Mesothelial cell of epicardium (in vitro differentiated cells): ENCODE results near the gene ANKRD13C. TPM values are rescaled to one million over a fixed set of nuclear protein-coding genes. Genes with fewer than 3 reads are reported as not detected.

Source experiments
- DNase-seq, 2 experiments: peaks; one replicate each; pipeline ENCODE4 v3.0.0; 2021; ENCODE audit warnings: low spot score in 2 of 2; ENCODE audit not compliant: unreplicated experiment in 2 of 2
- H3K27ac Mint-ChIP-seq: 2 replicates; pipeline ENCODE4 v1.8.0; 2021; ENCODE audit warnings: mixed read lengths
- H3K27me3 Mint-ChIP-seq: 2 replicates; pipeline ENCODE4 v1.8.0; 2021; ENCODE audit warnings: low read depth, mixed read lengths
- H3K36me3 Mint-ChIP-seq: 2 replicates; pipeline ENCODE4 v1.8.0; 2021; ENCODE audit warnings: mixed read lengths
- H3K4me1 Mint-ChIP-seq: 2 replicates; pipeline ENCODE4 v1.8.0; 2021; ENCODE audit warnings: mixed read lengths
- H3K4me3 Mint-ChIP-seq: 2 replicates; pipeline ENCODE4 v1.8.0; 2021; ENCODE audit warnings: mild to moderate bottlenecking, moderate library complexity, mixed read lengths
- H3K9me3 Mint-ChIP-seq: 2 replicates; pipeline ENCODE4 v1.8.0; 2021; ENCODE audit warnings: mixed read lengths
- total RNA-seq: library from RNA; stranded (reverse); gene quantifications from 3 replicates; pipeline ENCODE4 v1.2.1, GENCODE V29; 2021
- TF ChIP-seq, protein P1 (sequence below): fragments of 200-600 bp; sonication (generic); IDR thresholded peaks from one replicate; pipeline ENCODE4 v1.5.0; 2021; ENCODE audit warnings: antibody characterized with exemption; ENCODE audit not compliant: unreplicated experiment

The ANKRD13C gene
- total RNA-seq, 1 donor from 2014 or later = 23.7 TPM

DNA sequence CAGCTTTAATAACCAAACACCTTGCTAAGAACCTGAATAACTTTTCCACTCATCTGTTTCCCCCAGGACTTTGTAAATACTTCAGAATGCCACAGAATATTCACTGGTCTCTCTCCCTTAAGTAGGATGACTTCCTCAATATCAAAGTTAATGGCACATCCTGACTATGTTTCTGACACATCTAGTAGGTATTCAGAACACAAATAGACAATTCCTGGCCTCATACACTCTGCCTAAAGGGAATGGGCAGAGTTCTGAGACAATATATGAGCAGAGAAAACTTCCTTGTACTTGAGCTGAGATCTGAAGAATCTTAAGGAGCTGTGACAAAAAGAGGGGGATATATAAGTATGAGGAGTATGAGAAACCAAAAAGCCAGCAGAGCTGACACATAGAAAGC, 34.8 kb downstream of the ANKRD13C start:
- H3K4me1 Mint-ChIP-seq = peaks cover 4% of the 10 kb centered on the region
- H3K4me3 Mint-ChIP-seq = no peak overlapping the region
- H3K9me3 Mint-ChIP-seq = no peaks in the 10 kb centered on the region
- peaks cover 14% of the 10 kb centered on the region for H3K36me3 Mint-ChIP-seq
- TF ChIP-seq, protein P1, sequence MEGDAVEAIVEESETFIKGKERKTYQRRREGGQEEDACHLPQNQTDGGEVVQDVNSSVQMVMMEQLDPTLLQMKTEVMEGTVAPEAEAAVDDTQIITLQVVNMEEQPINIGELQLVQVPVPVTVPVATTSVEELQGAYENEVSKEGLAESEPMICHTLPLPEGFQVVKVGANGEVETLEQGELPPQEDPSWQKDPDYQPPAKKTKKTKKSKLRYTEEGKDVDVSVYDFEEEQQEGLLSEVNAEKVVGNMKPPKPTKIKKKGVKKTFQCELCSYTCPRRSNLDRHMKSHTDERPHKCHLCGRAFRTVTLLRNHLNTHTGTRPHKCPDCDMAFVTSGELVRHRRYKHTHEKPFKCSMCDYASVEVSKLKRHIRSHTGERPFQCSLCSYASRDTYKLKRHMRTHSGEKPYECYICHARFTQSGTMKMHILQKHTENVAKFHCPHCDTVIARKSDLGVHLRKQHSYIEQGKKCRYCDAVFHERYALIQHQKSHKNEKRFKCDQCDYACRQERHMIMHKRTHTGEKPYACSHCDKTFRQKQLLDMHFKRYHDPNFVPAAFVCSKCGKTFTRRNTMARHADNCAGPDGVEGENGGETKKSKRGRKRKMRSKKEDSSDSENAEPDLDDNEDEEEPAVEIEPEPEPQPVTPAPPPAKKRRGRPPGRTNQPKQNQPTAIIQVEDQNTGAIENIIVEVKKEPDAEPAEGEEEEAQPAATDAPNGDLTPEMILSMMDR = no peak
- H3K27ac Mint-ChIP-seq = no peak overlapping the region
- DNase-seq = no peak
- H3K27me3 Mint-ChIP-seq = no peaks in the 10 kb centered on the region

DNA sequence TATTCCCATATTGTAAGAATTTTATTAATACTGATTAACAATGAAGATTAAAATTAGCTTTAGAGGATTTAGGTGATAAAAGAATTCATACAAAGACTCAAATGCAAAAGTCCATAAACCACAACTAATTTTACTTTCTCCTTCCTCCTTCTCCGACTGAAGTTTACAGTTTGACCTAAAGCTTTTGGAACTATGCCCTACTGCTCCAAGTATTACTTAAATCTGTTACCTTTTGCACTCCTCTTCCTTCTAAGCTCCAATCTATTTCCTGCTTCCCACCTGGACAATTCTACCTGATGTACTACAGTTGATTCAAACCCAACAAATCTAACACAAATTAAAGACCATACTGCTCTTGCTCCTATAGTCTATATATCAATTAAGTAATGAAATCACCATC, 36.3 kb downstream of the ANKRD13C start:
- Mint-ChIP-seq H3K9me3 (no peaks in the 10 kb centered on the region), H3K4me1 (peaks cover 4% of the 10 kb centered on the region), H3K27me3 (no peaks in the 10 kb centered on the region), H3K36me3 (peaks cover 9% of the 10 kb centered on the region), H3K27ac (peak overlapping the region; percentile 10), H3K4me3 (no peak overlapping the region)
- DNase-seq = no peak
- TF ChIP-seq, protein P1 = no peak

DNA sequence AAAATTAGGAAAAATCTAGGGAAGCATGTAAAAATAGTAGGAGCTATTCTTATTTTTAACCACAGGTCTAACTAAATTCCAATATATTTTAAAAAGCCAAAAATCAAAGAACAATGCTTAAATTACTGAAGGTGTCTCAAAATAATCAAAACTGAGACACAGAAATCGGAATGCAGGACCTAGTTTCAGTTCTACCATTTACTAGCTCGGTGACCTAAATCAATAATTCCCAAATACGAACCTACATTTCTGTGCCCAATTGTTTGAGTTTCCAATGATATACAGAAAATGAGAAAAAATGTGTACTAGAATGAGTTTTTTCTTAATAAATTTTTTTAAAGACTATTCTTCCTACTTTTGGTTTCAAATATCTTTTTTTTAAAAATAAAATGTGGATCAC, 37.4 kb downstream of the ANKRD13C start:
- Mint-ChIP-seq H3K9me3 (no peaks in the 10 kb centered on the region), H3K4me3 (no peak overlapping the region), H3K27me3 (no peaks in the 10 kb centered on the region), H3K4me1 (peaks cover 4% of the 10 kb centered on the region), H3K27ac (no peak overlapping the region), H3K36me3 (peaks cover 11% of the 10 kb centered on the region)
- no peak for DNase-seq
- TF ChIP-seq, protein P1 = no peak

DNA sequence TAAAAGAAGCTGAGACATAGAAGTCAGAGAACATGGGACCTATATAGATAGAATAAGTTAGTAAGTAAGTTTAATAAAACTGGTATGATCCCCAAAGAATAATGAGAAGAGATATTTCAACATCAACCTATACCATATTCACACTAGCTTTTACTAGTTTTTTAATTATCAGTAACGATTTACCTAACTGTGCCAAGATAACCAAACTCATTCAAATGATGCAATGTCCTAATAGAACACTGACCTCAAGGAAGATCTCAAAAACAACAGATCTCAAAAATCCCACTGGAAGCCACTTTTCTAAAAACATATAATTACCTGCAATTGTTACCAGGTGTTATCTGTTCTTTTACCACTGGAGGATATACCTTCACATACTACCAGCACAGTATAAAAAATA, 38.7 kb downstream of the ANKRD13C start:
- no peak for DNase-seq
- Mint-ChIP-seq H3K9me3 (no peaks in the 10 kb centered on the region), H3K36me3 (peaks cover 8% of the 10 kb centered on the region), H3K27me3 (no peaks in the 10 kb centered on the region), H3K27ac (peak overlapping the region; percentile 15), H3K4me1 (peaks cover 4% of the 10 kb centered on the region), H3K4me3 (no peak overlapping the region)
- TF ChIP-seq, protein P1 = no peak

DNA sequence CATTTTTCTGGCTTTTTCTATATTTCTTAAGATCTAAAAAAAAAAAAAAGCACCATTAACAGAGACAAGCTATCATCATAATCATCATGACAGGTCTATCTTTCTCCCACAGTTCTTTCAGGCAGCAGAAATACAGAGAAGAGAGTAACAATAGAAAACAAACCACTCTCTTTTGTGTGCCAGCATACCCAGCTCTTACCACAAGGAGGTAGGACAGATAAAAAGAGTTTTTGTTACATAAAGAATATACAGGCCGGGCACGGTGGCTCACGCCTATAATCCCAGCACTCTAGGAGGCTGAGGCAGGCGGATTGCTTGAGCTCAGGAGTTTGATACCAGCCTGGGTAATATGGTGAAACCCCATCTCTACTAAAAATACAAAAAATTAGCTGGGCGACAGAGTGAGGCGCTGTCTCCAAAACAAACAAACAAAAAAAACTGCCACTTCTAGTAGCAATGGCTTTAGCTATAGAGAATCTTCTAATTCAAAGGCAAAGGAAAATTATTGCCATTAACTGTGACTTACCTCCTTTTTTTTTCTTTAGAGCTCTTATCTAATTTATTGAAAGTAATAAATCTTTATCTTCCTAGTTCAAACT, 39.7 kb downstream of the ANKRD13C start:
- TF ChIP-seq, protein P1 = no peak
- Mint-ChIP-seq H3K4me1 (peaks cover 4% of the 10 kb centered on the region), H3K27me3 (no peaks in the 10 kb centered on the region), H3K4me3 (no peak overlapping the region), H3K36me3 (peaks cover 6% of the 10 kb centered on the region), H3K9me3 (no peaks in the 10 kb centered on the region), H3K27ac (no peak overlapping the region)
- no peak for DNase-seq

DNA sequence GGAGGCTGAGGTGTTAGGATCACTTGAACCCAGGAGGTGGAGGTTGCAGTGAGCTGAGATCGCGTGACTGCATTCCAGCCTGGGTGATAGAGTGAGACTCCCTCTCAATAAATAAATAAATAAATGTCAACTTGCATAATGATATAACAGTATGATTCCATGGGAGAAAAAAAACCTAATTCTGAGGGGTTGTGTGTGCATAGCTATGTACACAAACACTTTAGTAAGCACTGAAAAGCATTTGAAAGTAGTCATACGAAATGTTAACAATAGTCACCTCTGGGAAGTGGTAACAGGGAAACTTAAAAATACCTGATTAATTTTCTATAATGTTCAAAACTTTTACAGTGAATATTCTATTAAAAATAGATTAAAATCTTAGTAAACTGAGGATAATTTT, 43.2 kb downstream of the ANKRD13C start:
- Mint-ChIP-seq H3K36me3 (peaks cover 11% of the 10 kb centered on the region), H3K27me3 (no peaks in the 10 kb centered on the region), H3K4me3 (no peak overlapping the region), H3K9me3 (no peaks in the 10 kb centered on the region), H3K4me1 (no peaks in the 10 kb centered on the region), H3K27ac (no peak overlapping the region)
- no peak for DNase-seq
- TF ChIP-seq, protein P1 = no peak
